Brain microvascular endothelial cell (primary cell): ENCODE results near the gene F11R.
"Not testable (repeated sequence)": the region's sequence is repeated elsewhere in the genome, so short reads cannot be mapped to it uniquely, and the experiment has no call there.

Experiments used
- DNase-seq: peaks from one replicate; pipeline ENCODE4 v3.0.0-alpha.2; 2020
- H3K27ac ChIP-seq: fragments of 250-450 bp; sonication (Bioruptor Pico); 2 replicates; pipeline ENCODE4 v1.5.1; 2020; ENCODE audit warnings: mild to moderate bottlenecking, moderate library complexity
- H3K27me3 ChIP-seq: fragments of 250-450 bp; sonication (Bioruptor Pico); replicated peaks from 2 replicates; pipeline ENCODE4 v1.5.1; 2020; ENCODE audit warnings: mild to moderate bottlenecking
- H3K36me3 ChIP-seq: fragments of 250-450 bp; sonication (Bioruptor Pico); replicated peaks from 2 replicates; pipeline ENCODE4 v1.5.1; 2020; ENCODE audit warnings: mild to moderate bottlenecking
- H3K4me3 ChIP-seq: 2 replicates; pipeline ENCODE4 v1.5.1; 2011; ENCODE audit warnings: low read depth, mild to moderate bottlenecking, control low read depth, low read length, moderate library complexity
- CTCF ChIP-seq: IDR thresholded peaks from 2 replicates; pipeline ENCODE4 v1.5.1; 2011; ENCODE audit warnings: low read depth, mild to moderate bottlenecking, moderate library complexity, low read length, control low read depth, inconsistent platforms; ENCODE audit errors: missing control alignments
- in situ Hi-C: cut with HindIII; loops from 2 replicates; pipeline ENCODE4 v1.10.0; 2017; ENCODE audit warnings: low sequenced_read_pairs, low pct_ligation_motif_present

Gene F11R

GRCh38 chr1:161000736-161001480 is 20.0 kb downstream of the F11R start:
- H3K27ac ChIP-seq, result no peak overlapping the region
- in situ Hi-C loops, result no loop called here
- no peak for TF ChIP-seq CTCF
- no peaks in the 10 kb centered on the region for H3K36me3 ChIP-seq
- DNase-seq, result no peak
- H3K27me3 ChIP-seq, result no peaks in the 10 kb centered on the region
- H3K4me3 ChIP-seq, result no peak overlapping the region

DNA sequence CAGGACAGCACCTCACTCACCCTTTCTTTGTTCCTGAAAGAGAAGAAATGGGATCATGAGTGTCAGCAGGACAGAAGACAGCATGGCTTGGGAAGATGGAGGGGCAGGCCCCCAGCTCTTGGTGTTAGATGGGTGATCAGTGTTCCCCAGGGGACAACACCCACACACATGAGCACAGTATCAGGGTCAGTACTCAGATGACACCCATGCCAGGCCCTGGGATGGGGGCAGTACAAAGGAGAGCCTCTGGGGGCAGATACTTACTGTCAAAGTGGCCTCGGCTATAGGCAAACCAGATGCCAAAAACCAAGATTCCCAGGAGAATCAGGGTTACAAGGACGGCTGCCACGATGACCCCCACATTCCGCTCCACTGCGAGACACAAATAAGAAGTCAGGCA is 21.6 kb downstream of the F11R start:
- Histone ChIP-seq H3K4me3 (no peak overlapping the region), H3K27ac (no peak overlapping the region), H3K27me3 (no peaks in the 10 kb centered on the region), H3K36me3 (no peaks in the 10 kb centered on the region)
- TF ChIP-seq CTCF, result peak; percentile 10
- in situ Hi-C loops, result no loop called here
- no peak for DNase-seq

DNA sequence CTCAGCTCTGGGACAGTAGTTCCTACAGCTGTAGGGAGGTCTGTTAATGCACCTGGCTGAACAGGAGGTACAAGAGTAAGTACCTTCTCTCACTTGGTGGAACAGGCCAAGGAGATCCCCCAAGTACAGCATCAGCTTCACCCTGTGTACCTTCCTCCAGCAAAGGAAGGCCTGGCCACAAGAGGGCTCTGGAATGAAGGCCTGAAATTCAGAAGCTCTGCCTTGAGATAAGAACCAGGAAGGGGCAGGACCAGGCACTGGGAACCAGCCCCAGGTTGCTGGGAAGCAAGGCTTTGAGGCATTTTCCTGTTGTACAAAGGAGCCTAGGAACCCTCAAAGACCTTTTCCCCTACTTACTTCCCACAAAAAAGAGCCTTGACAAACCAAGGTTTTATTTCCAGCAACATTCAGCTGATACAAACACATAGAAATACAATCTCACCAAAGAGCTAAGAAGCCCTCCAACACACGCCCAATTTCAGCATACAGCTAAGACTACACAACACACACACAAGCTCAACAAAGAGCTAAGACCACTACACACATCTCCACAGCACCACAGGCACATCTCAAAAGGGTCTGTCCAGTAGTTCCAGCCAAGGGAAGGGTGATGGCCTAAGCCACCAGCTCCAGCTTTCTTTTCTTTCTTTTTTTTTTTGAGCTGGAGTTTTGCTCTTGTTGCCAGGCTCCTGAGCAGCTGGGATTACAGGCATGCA is 23.5 kb downstream of the F11R start:
- Histone ChIP-seq H3K27ac (no peak overlapping the region), H3K4me3 (no peak overlapping the region), H3K36me3 (no peaks in the 10 kb centered on the region), H3K27me3 (no peaks in the 10 kb centered on the region)
- peak; percentile 71 for DNase-seq
- in situ Hi-C loops, result no loop called here
- TF ChIP-seq CTCF, result peak; percentile 86

DNA sequence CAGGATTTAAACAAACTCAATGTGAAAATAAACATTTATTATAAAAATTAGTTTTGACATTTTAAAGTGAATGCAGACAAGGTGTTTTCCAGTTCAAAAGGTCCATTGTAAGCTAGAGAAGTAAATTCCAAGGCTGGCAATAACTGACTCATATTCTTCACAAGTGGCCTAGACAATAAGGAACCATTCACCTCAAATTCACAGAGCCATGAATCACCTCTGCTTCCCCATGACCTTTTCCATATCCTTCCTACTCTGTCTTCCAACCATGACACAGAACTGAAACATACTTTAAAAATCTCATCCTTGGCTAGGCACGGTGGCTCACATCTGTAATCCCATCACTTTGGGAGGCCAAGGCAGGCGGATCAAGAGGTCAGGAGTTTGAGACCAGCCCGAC is 24.8 kb downstream of the F11R start:
- no peak for TF ChIP-seq CTCF
- Histone ChIP-seq H3K36me3 (no peaks in the 10 kb centered on the region), H3K4me3 (no peak overlapping the region), H3K27ac (no peak overlapping the region), H3K27me3 (no peaks in the 10 kb centered on the region)
- in situ Hi-C loops, result no loop called here
- peak; percentile 27 for DNase-seq

- Histone ChIP-seq H3K27ac (no peak overlapping the region), H3K36me3 (no peaks in the 10 kb centered on the region), H3K4me3 (no peak overlapping the region), H3K27me3 (no peaks in the 10 kb centered on the region)
- in situ Hi-C loops, result no loop called here
- peak; percentile 48 for TF ChIP-seq CTCF
- DNase-seq, result peak; percentile 56
Measured at GRCh38 chr1:160993544-160994193, 27.3 kb downstream of the F11R start.

- H3K36me3 ChIP-seq, H3K27me3 ChIP-seq, H3K4me3 ChIP-seq, H3K27ac ChIP-seq, in situ Hi-C loops, DNase-seq: not testable (repeated sequence)
Measured at GRCh38 chr1:160992036-160992435, 28.9 kb downstream of the F11R start.
